Activated T-cell treated with anti-CD3 and anti-CD28 coated beads, Interleukin-2, amount 50 U/mL, for 48 hours (primary cell): ENCODE measurements around the gene USP15.
"Not testable (repeated sequence)": the region's sequence is repeated elsewhere in the genome, so short reads cannot be mapped to it uniquely, and the experiment has no call there.

Source experiments
- DNase-seq, 2 experiments: peaks; one replicate each; pipeline ENCODE4 v3.0.0-alpha.2; 2020

Gene USP15

GRCh38 chr12:62332598-62332997 lies 72.4 kb downstream of the USP15 start:
- no peak for DNase-seq

GRCh38 chr12:62335057-62335456 lies 74.9 kb downstream of the USP15 start:
- no peak for DNase-seq

GRCh38 chr12:62335796-62336195 lies 75.6 kb downstream of the USP15 start:
- DNase-seq = no peak

GRCh38 chr12:62337643-62338042 lies 77.4 kb downstream of the USP15 start:
- not testable (repeated sequence) for DNase-seq

GRCh38 chr12:62342614-62343303 lies 82.6 kb downstream of the USP15 start:
- DNase-seq = not testable (repeated sequence)

- DNase-seq = not testable (repeated sequence)
These were observed 83.3 kb downstream of the USP15 start for GRCh38 chr12:62343304-62344120.

- DNase-seq = not testable (repeated sequence)
These were observed 84.7 kb downstream of the USP15 start for GRCh38 chr12:62344731-62345556.

GRCh38 chr12:62345667-62346066 lies 85.5 kb downstream of the USP15 start:
- DNase-seq = no peak

- no peak for DNase-seq
These were observed 86.6 kb downstream of the USP15 start for GRCh38 chr12:62346817-62347216.

- no peak for DNase-seq
These were observed 87.9 kb downstream of the USP15 start for GRCh38 chr12:62347922-62348650.

GRCh38 chr12:62350554-62350953 lies 90.3 kb downstream of the USP15 start:
- no peak for DNase-seq

- no peak for DNase-seq
These were observed 91.1 kb downstream of the USP15 start for GRCh38 chr12:62351326-62351725.

GRCh38 chr12:62361048-62361447 lies 100.8 kb downstream of the USP15 start:
- no peak for DNase-seq

GRCh38 chr12:62363506-62363905 lies 103.3 kb downstream of the USP15 start:
- DNase-seq = no peak

- DNase-seq = not testable (repeated sequence)
These were observed 104.5 kb downstream of the USP15 start for GRCh38 chr12:62364697-62365096.

GRCh38 chr12:62365846-62366245 lies 105.6 kb downstream of the USP15 start:
- not testable (repeated sequence) for DNase-seq

GRCh38 chr12:62368430-62369223 lies 108.4 kb downstream of the USP15 start:
- not testable (repeated sequence) for DNase-seq

GRCh38 chr12:62370189-62370588 lies 110.0 kb downstream of the USP15 start:
- no peak for DNase-seq

- DNase-seq = no peak
These were observed 111.5 kb downstream of the USP15 start for GRCh38 chr12:62371661-62372060.

- no peak for DNase-seq
These were observed 111.9 kb downstream of the USP15 start for GRCh38 chr12:62372134-62372533.

- no peak for DNase-seq
These were observed 112.6 kb downstream of the USP15 start for GRCh38 chr12:62372825-62373224.

GRCh38 chr12:62375603-62376002 lies 115.4 kb downstream of the USP15 start:
- DNase-seq = no peak
